Esophagus muscularis mucosa (tissue), 4 donors: ENCODE results near the gene MDFIC.

Source experiments
- EP300 ChIP-seq: sonication (generic); formaldehyde crosslinking; IDR thresholded peaks from one replicate; pipeline ENCODE4 v1.6.1; 2017; ENCODE audit warnings: antibody characterized with exemption
- POLR2A ChIP-seq: fragments of 450-650 bp; IDR thresholded peaks from one replicate; pipeline ENCODE4 v1.6.1; 2017; ENCODE audit warnings: antibody characterized with exemption, moderate library complexity, mild to moderate bottlenecking, low read depth
- TF ChIP-seq, protein P1 (sequence below), 3 experiments: fragments of 200-600 bp in 2 of 3; fragments of 450-650 bp in 1 of 3; sonication (generic) in 2 of 3; IDR thresholded peaks; one replicate each; pipeline ENCODE4 v1.5.1; 2017 to 2019; ENCODE audit warnings: antibody characterized with exemption in 3 of 3, mild to moderate bottlenecking in 2 of 3, moderate library complexity in 1 of 3

DNA sequence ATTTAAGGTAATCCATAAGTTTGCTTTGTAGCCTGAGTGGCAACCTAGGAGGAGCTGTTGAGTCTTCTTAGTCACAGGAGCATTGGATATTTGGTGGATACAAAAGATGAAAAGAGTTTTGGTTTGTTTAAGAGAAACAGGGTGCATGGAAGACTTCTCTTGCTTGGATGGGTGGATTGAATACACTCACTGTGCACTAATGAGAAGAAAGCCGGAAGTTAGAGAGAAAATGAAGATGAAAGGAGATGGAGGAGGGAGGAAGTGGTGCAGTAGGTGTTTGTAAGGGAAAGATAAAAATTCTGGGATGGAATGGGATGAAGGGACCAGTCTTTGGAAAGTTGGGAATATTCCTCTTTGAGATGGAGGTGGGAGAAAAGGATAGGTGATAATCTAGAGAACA lies 7.7 kb downstream of the MDFIC start:
- TF ChIP-seq, protein P1, sequence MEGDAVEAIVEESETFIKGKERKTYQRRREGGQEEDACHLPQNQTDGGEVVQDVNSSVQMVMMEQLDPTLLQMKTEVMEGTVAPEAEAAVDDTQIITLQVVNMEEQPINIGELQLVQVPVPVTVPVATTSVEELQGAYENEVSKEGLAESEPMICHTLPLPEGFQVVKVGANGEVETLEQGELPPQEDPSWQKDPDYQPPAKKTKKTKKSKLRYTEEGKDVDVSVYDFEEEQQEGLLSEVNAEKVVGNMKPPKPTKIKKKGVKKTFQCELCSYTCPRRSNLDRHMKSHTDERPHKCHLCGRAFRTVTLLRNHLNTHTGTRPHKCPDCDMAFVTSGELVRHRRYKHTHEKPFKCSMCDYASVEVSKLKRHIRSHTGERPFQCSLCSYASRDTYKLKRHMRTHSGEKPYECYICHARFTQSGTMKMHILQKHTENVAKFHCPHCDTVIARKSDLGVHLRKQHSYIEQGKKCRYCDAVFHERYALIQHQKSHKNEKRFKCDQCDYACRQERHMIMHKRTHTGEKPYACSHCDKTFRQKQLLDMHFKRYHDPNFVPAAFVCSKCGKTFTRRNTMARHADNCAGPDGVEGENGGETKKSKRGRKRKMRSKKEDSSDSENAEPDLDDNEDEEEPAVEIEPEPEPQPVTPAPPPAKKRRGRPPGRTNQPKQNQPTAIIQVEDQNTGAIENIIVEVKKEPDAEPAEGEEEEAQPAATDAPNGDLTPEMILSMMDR (IDR thresholded peaks at IDR 0.05) = no peak
- no peak for TF ChIP-seq POLR2A
- TF ChIP-seq EP300 = no peak
